ENCODE measurements around the gene PPP1R1A.

DNA sequence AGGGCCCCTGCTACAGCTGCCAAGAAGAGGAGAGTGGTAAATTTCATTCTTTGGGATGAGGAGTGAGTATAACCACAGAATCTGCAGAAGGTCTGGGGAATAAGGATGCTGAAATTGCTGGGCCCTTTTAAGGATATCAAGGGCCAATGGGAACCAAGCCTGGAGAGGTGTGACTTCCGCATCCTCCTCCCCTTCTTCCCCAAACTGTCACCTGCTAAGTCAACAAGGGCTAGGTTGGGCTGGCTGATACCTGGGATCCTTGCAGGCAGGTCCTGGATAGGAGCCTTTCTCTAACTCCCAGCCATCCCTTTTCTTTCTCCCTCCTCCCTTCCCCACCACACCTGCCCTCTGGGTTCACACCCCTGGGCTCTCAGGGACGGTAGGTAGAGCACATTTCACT lies 46.3 kb upstream of the PPP1R1A start, which contains the start of gene LACRT:
- TF ChIP-seq, protein P1, sequence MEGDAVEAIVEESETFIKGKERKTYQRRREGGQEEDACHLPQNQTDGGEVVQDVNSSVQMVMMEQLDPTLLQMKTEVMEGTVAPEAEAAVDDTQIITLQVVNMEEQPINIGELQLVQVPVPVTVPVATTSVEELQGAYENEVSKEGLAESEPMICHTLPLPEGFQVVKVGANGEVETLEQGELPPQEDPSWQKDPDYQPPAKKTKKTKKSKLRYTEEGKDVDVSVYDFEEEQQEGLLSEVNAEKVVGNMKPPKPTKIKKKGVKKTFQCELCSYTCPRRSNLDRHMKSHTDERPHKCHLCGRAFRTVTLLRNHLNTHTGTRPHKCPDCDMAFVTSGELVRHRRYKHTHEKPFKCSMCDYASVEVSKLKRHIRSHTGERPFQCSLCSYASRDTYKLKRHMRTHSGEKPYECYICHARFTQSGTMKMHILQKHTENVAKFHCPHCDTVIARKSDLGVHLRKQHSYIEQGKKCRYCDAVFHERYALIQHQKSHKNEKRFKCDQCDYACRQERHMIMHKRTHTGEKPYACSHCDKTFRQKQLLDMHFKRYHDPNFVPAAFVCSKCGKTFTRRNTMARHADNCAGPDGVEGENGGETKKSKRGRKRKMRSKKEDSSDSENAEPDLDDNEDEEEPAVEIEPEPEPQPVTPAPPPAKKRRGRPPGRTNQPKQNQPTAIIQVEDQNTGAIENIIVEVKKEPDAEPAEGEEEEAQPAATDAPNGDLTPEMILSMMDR (IDR thresholded peaks at IDR 0.05 in 8 of 11, conservative IDR thresholded peaks at IDR 0.05 in 3 of 11), result no peak
- no peak for TF ChIP-seq POLR2AphosphoS5 (IDR thresholded peaks at IDR 0.05)
